Common myeloid progenitor, CD34-positive (primary cell): Measurements from ENCODE around the gene PSMA6.
A peak's percentile ranks its signal among the peaks of the same experiment; 100 is the strongest.

ENCODE experiments used
- CTCF ChIA-PET: fragments of 350-600 bp; sonication (Branson Sonifier 250); formaldehyde crosslinking; loops from one replicate; lab custom pipeline; 2021; ENCODE audit warnings: antibody characterized with exemption; lab: Charles Lee
- POLR2A ChIA-PET: fragments of 350-600 bp; sonication (Branson Sonifier 250); formaldehyde crosslinking; loops from one replicate; lab custom pipeline; 2021; ENCODE audit warnings: antibody characterized with exemption; lab: Charles Lee
- DNase-seq, 3 donors: peaks; one replicate each; pipeline versions ENCODE4 v3.0.0 to v3.0.0-alpha.2; 2013
- H3K27ac ChIP-seq, 2 experiments: 1 replicate in 1 of 2; 2 replicates in 1 of 2; pipeline ENCODE4 v1.7.0; 2013; ENCODE audit warnings: inconsistent platforms in 2 of 2, low read length in 2 of 2, mild to moderate bottlenecking in 2 of 2, low read depth in 1 of 2, moderate library complexity in 1 of 2; ENCODE audit not compliant: severe bottlenecking in 2 of 2, insufficient read depth in 1 of 2, poor library complexity in 1 of 2
- H3K27me3 ChIP-seq, 5 experiments: replicated peaks in 2 of 5; 1 replicate in 3 of 5; 2 replicates in 2 of 5; pipeline versions ENCODE4 v1.6.1 to v1.7.0; 2013; ENCODE audit warnings: low read length in 4 of 5, mild to moderate bottlenecking in 2 of 5, moderate library complexity in 2 of 5, inconsistent platforms in 1 of 5; ENCODE audit not compliant: insufficient read depth in 5 of 5, control insufficient read depth in 4 of 5
- H3K36me3 ChIP-seq, 4 experiments: 1 replicate in 2 of 4; 2 replicates in 2 of 4; pipeline versions ENCODE4 v1.6.1 to v1.7.0; 2013; ENCODE audit warnings: low read length in 3 of 4, control low read depth in 1 of 4, mild to moderate bottlenecking in 1 of 4; ENCODE audit not compliant: control insufficient read depth in 4 of 4, insufficient read depth in 4 of 4
- H3K4me1 ChIP-seq, 4 experiments: 1 replicate in 3 of 4; 2 replicates in 1 of 4; pipeline versions ENCODE4 v1.6.1 to v1.7.1; 2013; ENCODE audit warnings: low read length in 3 of 4, mild to moderate bottlenecking in 3 of 4, control low read depth in 1 of 4, inconsistent platforms in 1 of 4, moderate library complexity in 1 of 4; ENCODE audit not compliant: control insufficient read depth in 4 of 4, insufficient read depth in 4 of 4; ENCODE audit errors: control extremely low read depth in 1 of 4
- H3K4me3 ChIP-seq, 7 experiments: 1 replicate in 4 of 7; 2 replicates in 3 of 7; pipeline versions ENCODE4 v1.5.1 to v1.7.0; 2013; ENCODE audit warnings: mild to moderate bottlenecking in 7 of 7, low read length in 6 of 7, moderate library complexity in 6 of 7, inconsistent platforms in 2 of 7, low read depth in 2 of 7, control low read depth in 1 of 7; ENCODE audit not compliant: insufficient read depth in 4 of 7, control insufficient read depth in 1 of 7; ENCODE audit errors: extremely low read depth in 1 of 7
- H3K9me3 ChIP-seq, 5 experiments: 1 replicate in 4 of 5; 2 replicates in 1 of 5; pipeline versions ENCODE4 v1.6.1 to v1.7.1; 2013; ENCODE audit warnings: low read length in 4 of 5, mild to moderate bottlenecking in 2 of 5, inconsistent platforms in 1 of 5, low read depth in 1 of 5, moderate library complexity in 1 of 5; ENCODE audit not compliant: control insufficient read depth in 4 of 5, insufficient read depth in 2 of 5; ENCODE audit errors: control extremely low read depth in 1 of 5
- WGBS: methylation state at CpG from one replicate; pipeline ENCODE4 v1.1.5; 2013; ENCODE audit not compliant: insufficient coverage; 5-methylcytosine and 5-hydroxymethylcytosine counted together

The PSMA6 gene

DNA sequence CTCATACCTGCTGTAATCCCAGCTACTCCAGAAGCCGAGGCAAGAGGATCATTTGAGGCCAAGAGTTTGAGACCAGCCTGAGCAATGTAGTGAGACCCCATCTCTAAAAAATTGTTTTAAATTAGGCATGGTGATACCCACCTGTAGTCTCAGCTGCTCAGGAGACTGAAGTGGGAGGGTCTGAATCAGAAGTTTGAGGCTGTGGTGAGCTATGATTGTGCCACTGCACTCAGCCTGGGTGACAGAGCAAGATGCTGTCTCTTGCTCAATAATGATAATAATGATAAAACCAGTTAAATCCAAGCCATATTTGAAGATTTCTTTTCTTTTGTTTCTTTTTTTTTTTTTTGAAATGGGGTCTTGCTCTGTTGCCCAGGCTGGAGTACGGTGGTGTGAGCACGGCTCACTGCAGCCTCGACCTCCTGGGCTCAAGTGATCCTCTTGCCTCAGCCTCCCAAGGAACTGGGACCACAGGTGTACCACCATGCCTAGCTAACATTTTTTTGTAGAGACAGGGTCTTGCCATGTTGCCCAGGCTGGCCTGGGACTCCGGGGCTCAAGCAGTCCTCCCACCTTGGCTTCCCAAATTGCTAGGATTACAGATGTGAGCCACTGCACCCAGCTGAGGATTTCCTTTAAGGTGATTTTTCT, 12.8 kb downstream of the PSMA6 start:
- 93% methylated on average over 3 of the region's 5 CpGs for WGBS
- ChIA-PET CTCF (interaction anchor here (0.6 to 1.7 kb wide), 8 partner anchors 9 to 65 kb away, joined by 3 to 6 read pairs (median 3); no protein-coding TSS in a partner anchor), POLR2A (interaction anchor here (0.5 to 0.6 kb wide), 3 partner anchors 48 to 81 kb away, joined by 3 to 6 read pairs (median 4); no protein-coding TSS in a partner anchor)
- Histone ChIP-seq H3K9me3 (peaks cover 0 to 3% (median 0%) of the 10 kb centered on the region in 5 experiments), H3K4me1 (peaks cover 13 to 23% (median 21%) of the 10 kb centered on the region in 4 experiments), H3K4me3 (no peak overlapping the region), H3K27me3 (no peaks in the 10 kb centered on the region), H3K36me3 (peaks cover 4 to 32% (median 20%) of the 10 kb centered on the region in 4 experiments), H3K27ac (peak overlapping the region in 1 of 2 experiments; percentile 14)
- peak in 1 of 3 donors; percentile 24 for DNase-seq

DNA sequence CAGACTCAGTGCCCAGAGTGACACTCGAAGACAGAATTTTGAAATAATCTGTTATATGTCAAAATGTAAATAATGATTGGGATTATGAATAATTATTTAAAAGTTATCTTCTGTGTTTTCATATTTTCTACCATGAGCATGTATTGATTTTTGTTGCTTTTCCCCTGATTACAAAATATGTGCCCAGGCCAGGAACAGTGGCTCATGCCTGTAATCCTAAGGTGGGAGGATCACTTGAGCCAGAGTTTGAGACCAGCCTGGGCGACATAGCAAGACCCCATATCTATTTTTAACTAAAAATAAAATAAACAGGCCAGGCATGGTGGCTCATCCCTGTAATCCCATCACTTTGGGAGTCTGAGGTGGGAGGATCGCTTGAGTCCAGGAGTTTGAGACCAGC, 13.5 kb downstream of the PSMA6 start:
- Histone ChIP-seq H3K27ac (no peak overlapping the region), H3K27me3 (no peaks in the 10 kb centered on the region), H3K36me3 (peaks cover 6 to 37% (median 24%) of the 10 kb centered on the region in 4 experiments), H3K4me1 (peaks cover 11 to 16% (median 14%) of the 10 kb centered on the region in 4 experiments), H3K9me3 (peaks cover 0 to 3% (median 0%) of the 10 kb centered on the region in 5 experiments), H3K4me3 (no peak overlapping the region)
- ChIA-PET POLR2A (interaction anchor here (0.6 kb wide), 2 partner anchors 10 to 49 kb away, joined by 3 to 6 read pairs; no protein-coding TSS in a partner anchor), CTCF (interaction anchor here (0.9 to 1.7 kb wide), 6 partner anchors 9 to 64 kb away, joined by 3 to 4 read pairs (median 3); no protein-coding TSS in a partner anchor)
- DNase-seq, result no peak
- whole genome bisulfite sequencing, result no CpG with 5 or more reads among the region's 3 CpGs

DNA sequence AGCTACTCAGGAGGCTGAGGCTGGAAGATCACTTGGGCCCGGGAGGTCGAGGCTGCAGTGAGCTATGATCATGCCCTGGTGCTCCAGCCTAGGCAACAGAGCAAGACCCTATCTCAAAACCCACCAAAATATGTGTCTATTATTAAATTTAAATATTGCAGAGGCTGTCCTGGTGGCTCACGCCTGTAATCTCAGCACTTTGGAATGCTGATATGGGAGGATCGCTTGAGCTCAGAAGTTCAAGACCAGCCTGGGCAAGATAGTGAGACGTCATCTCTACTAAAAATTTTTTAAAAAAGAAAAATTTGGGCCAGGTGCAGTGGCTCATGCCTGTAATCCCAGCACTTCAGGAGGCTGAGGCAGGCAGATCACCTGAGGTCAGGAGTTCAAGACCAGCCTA, 13.9 kb downstream of the PSMA6 start:
- ChIA-PET POLR2A (no interaction called here), CTCF (interaction anchor here (0.6 to 1.7 kb wide), 8 partner anchors 9 to 166 kb away, joined by 3 to 4 read pairs (median 3); no protein-coding TSS in a partner anchor)
- H3K4me1 ChIP-seq, result peaks cover 7 to 12% (median 10%) of the 10 kb centered on the region in 4 experiments
- H3K27me3 ChIP-seq, result no peaks in the 10 kb centered on the region
- WGBS, result no CpG with 5 or more reads among the region's 5 CpGs
- no peak for DNase-seq
- H3K4me3 ChIP-seq, result no peak overlapping the region
- H3K9me3 ChIP-seq, result peaks cover 0 to 3% (median 0%) of the 10 kb centered on the region in 5 experiments
- H3K27ac ChIP-seq, result no peak overlapping the region
- H3K36me3 ChIP-seq, result peaks cover 10 to 42% (median 27%) of the 10 kb centered on the region in 4 experiments

DNA sequence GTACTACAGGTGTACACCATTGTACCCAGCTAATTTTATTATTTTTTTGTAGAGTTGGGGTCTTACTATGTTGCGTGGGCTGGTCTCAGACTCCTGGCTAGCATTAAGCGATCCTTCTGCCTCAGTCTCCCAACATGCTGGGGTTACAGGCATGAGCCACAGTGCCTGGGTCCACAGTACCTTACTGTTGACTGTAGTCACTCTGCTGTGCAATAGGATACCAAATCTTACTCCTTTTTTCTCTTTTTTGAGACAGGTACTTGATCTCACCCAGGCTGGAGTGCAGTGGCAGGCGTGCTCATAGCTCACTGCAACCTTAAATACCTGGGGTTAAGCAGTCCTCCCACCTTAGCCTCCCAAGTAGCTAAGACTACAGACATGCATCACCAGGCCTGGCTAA, 25.6 kb downstream of the PSMA6 start:
- Histone ChIP-seq H3K27me3 (no peaks in the 10 kb centered on the region), H3K27ac (no peak overlapping the region), H3K4me1 (peaks cover 2 to 13% (median 9%) of the 10 kb centered on the region in 4 experiments), H3K9me3 (no peaks in the 10 kb centered on the region), H3K4me3 (no peak overlapping the region), H3K36me3 (peaks cover 12 to 52% (median 26%) of the 10 kb centered on the region in 4 experiments)
- no peak for DNase-seq
- ChIA-PET CTCF (interaction anchor here (0.7 to 2.5 kb wide), 6 partner anchors 9 to 43 kb away, joined by 3 to 12 read pairs (median 6); no protein-coding TSS in a partner anchor), POLR2A (interaction anchor here (0.6 kb wide), 1 partner anchor 40 kb away, joined by 3 read pairs; no protein-coding TSS in a partner anchor)
- WGBS, result 95% methylated on average over 2 of the region's 3 CpGs

DNA sequence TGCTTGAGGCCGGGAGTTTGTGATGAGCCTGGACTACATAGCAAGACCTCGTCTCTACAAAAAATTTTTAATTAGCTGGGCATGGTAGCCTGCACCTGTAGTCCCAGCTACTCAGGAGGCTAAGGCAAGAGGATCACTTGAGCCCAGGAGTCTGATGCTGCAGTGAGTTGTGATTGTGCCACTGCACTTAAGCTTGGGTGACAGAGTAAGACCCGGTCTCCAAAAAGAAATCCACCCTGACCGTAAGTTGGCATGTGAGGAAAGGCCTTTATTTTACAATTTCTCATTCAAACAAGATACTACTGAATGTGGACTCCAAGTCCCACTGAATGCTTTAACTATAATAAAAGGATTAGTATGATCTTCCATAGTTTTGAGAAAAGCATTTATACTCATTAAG, 27.3 kb downstream of the PSMA6 start:
- ChIA-PET POLR2A (interaction anchor here (1.0 kb wide), 1 partner anchor 13 kb away, joined by 4 read pairs; no protein-coding TSS in a partner anchor), CTCF (interaction anchor here (1.1 to 2.5 kb wide), 6 partner anchors 10 to 46 kb away, joined by 3 to 12 read pairs (median 7); no protein-coding TSS in a partner anchor)
- H3K4me1 ChIP-seq, result peaks cover 2 to 13% (median 9%) of the 10 kb centered on the region in 4 experiments
- no peak for DNase-seq
- H3K27me3 ChIP-seq, result no peaks in the 10 kb centered on the region
- H3K36me3 ChIP-seq, result peaks cover 7 to 35% (median 18%) of the 10 kb centered on the region in 4 experiments
- 100% methylated on average over 2 of the region's 4 CpGs for WGBS
- peak overlapping the region in 1 of 2 experiments; percentile 14 for H3K27ac ChIP-seq
- H3K9me3 ChIP-seq, result no peaks in the 10 kb centered on the region
- H3K4me3 ChIP-seq, result no peak overlapping the region

DNA sequence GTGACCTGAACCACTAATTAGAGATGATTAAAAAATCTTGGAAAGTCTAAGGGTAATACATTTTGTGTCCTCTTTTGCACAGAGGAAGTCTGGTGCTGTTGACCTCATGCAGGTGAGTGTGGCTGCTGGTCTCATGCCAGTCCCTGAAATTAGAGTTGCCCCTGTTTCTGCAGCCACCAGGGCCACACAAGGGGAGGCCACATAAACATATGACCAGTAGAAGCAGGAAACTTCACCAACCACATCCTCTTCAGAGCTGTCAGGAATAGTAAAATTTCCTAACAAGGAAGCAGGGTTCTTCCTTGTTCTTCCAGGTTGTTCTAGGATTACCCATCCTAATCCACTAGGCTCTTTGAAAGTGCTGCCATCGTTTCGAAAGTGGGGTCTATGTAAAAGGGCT, 28.3 kb downstream of the PSMA6 start:
- peak in 1 of 3 donors; percentile 8 for DNase-seq
- CTCF ChIA-PET, result interaction anchor here (0.6 to 2.5 kb wide), 6 partner anchors 10 to 58 kb away, joined by 3 to 12 read pairs (median 3); no protein-coding TSS in a partner anchor
- no CpG with 5 or more reads among the region's 2 CpGs for WGBS

More for the DNA sequence above, 28.3 kb downstream of the PSMA6 start:
- Histone ChIP-seq H3K27ac (peak overlapping the region in 1 of 2 experiments; percentile 25), H3K36me3 (peaks cover 7 to 25% (median 14%) of the 10 kb centered on the region in 4 experiments), H3K27me3 (no peaks in the 10 kb centered on the region), H3K9me3 (no peaks in the 10 kb centered on the region), H3K4me3 (no peak overlapping the region), H3K4me1 (peaks cover 2 to 13% (median 9%) of the 10 kb centered on the region in 4 experiments)
- POLR2A ChIA-PET, result interaction anchor here (0.7 kb wide), 1 partner anchor 70 kb away, joined by 3 read pairs; no protein-coding TSS in a partner anchor
